Sigmoid colon (tissue), 7 donors: ENCODE measurements around the gene EHD1. TPM values are rescaled to one million over a fixed set of nuclear protein-coding genes. Genes with fewer than 3 reads are reported as not detected.

ENCODE experiments used
- DNase-seq: peaks from one replicate; pipeline ENCODE4 v3.0.0-alpha.2; 2019
- H3K27ac ChIP-seq, 4 donors: fragments of 200-600 bp; sonication (generic); one replicate each; pipeline ENCODE4 v1.5.1; 2016 to 2019; ENCODE audit warnings: mild to moderate bottlenecking in 1 of 4
- H3K27me3 ChIP-seq, 3 donors: fragments of 200-600 bp; sonication (generic); one replicate each; pipeline ENCODE4 v1.5.1; 2019; ENCODE audit warnings: mild to moderate bottlenecking in 1 of 3
- H3K36me3 ChIP-seq, 4 donors: fragments of 200-600 bp; sonication (generic); one replicate each; pipeline ENCODE4 v1.5.1; 2016 to 2019
- H3K4me1 ChIP-seq, 4 donors: fragments of 200-600 bp; sonication (generic); one replicate each; pipeline ENCODE4 v1.5.1; 2017 to 2019
- H3K4me3 ChIP-seq, 4 donors: fragments of 200-600 bp; sonication (generic); one replicate each; pipeline ENCODE4 v1.5.1; 2017 to 2019; ENCODE audit warnings: mild to moderate bottlenecking in 2 of 4, moderate library complexity in 1 of 4
- H3K9me3 ChIP-seq, 4 donors: fragments of 200-600 bp in 3 of 4; sonication (generic) in 3 of 4; one replicate each; pipeline versions ENCODE4 v1.5.1 to v1.6.1; 2013 to 2019
- CTCF ChIP-seq, 4 experiments: fragments of 450-650 bp in 3 of 4; fragments of 200-600 bp in 1 of 4; IDR thresholded peaks; one replicate each; pipeline ENCODE4 v1.5.1; 2016 to 2019; ENCODE audit warnings: antibody characterized with exemption in 4 of 4, mild to moderate bottlenecking in 3 of 4, moderate library complexity in 2 of 4
- EP300 ChIP-seq, 4 donors: sonication (generic); formaldehyde crosslinking; IDR thresholded peaks; one replicate each; pipeline ENCODE4 v1.6.1; 2017; ENCODE audit warnings: antibody characterized with exemption in 4 of 4
- POLR2A ChIP-seq, 2 donors: fragments of 450-650 bp; IDR thresholded peaks; one replicate each; pipeline ENCODE4 v1.6.1; 2016; ENCODE audit warnings: antibody characterized with exemption in 2 of 2, mild to moderate bottlenecking in 2 of 2, moderate library complexity in 2 of 2
- POLR2AphosphoS5 ChIP-seq, 4 donors: sonication (generic); formaldehyde crosslinking; IDR thresholded peaks; one replicate each; pipeline ENCODE4 v1.6.1; 2017; ENCODE audit warnings: antibody characterized with exemption in 4 of 4
- WGBS, 2 donors: extraction: QIAGEN DNeasy Blood & Tissue Kit; methylation state at CpG; one replicate each; pipeline ENCODE4 v1.1.7; 2013; 5-methylcytosine and 5-hydroxymethylcytosine counted together
- intact Hi-C: fragments of 100-400 bp; cut with DNase I; formaldehyde crosslinking; loops from one replicate; pipeline ENCODE4 v1.15.1; 2023
- polyA plus RNA-seq, 3 donors: library from polyadenylated mRNA; stranded (reverse); fragments of 200-250 nt; gene quantifications; one replicate each; pipeline ENCODE4 v1.2.3, GENCODE V29; 2013
- total RNA-seq, 4 donors: library from RNA; depleted of rRNA; stranded (reverse); fragments of >200 nt; gene quantifications; one replicate each; pipeline ENCODE4 v1.1.0, GENCODE V29; 2016
- donor health status: healthy with polysubstance abuse.
- donor health status: Bipolar disorder and iron deficiency.
- donor health status: healthy.

EHD1 gene
- total and polyA plus RNA-seq, 7 donors: 27.0 to 73.1 (median 40.0) TPM

- Histone ChIP-seq H3K36me3 (peaks cover 28 to 41% (median 35%) of the 10 kb centered on the region in 4 donors), H3K4me1 (peaks cover 0 to 31% (median 27%) of the 10 kb centered on the region in 4 donors), H3K27me3 (no peaks in the 10 kb centered on the region), H3K9me3 (no peaks in the 10 kb centered on the region), H3K4me3 (peak overlapping the region in 3 of 4 donors; percentile 65 to 90 (median 85)), H3K27ac (peak overlapping the region in 2 of 4 donors; percentile 79 to 83)
- no peak for DNase-seq
- TF ChIP-seq POLR2A (IDR thresholded peaks at IDR 0.05): no peak
- TF ChIP-seq EP300 (IDR thresholded peaks at IDR 0.05): no peak
- TF ChIP-seq CTCF (IDR thresholded peaks at IDR 0.05): no peak
- no peak for TF ChIP-seq POLR2AphosphoS5 (IDR thresholded peaks at IDR 0.05)
- intact Hi-C loops: no loop called here
- WGBS, 2 donors: 84 to 85% methylated on average over 7 of the region's 7 CpGs
These were observed 37.0 kb upstream of the EHD1 start for GRCh38 chr11:64915376-64915887.

- 96% methylated on average over 17 of the region's 17 CpGs for WGBS, 2 donors
- Histone ChIP-seq H3K4me1 (peaks cover 0 to 31% (median 27%) of the 10 kb centered on the region in 4 donors), H3K27me3 (no peaks in the 10 kb centered on the region), H3K27ac (no peak overlapping the region), H3K4me3 (no peak overlapping the region), H3K36me3 (peaks cover 41 to 54% (median 48%) of the 10 kb centered on the region in 4 donors), H3K9me3 (no peaks in the 10 kb centered on the region)
- DNase-seq: no peak
- TF ChIP-seq EP300 (IDR thresholded peaks at IDR 0.05) (no peak), POLR2AphosphoS5 (IDR thresholded peaks at IDR 0.05) (no peak), CTCF (IDR thresholded peaks at IDR 0.05) (no peak), POLR2A (IDR thresholded peaks at IDR 0.05) (no peak)
- intact Hi-C loops: no loop called here
These were observed 35.7 kb upstream of the EHD1 start for GRCh38 chr11:64914123-64914522.

GRCh38 chr11:64913171-64913727, 34.8 kb upstream of the EHD1 start:
- DNase-seq: no peak
- intact Hi-C loops: no loop called here

GRCh38 chr11:64911689-64912088, 33.3 kb upstream of the EHD1 start:
- Histone ChIP-seq H3K27me3 (no peaks in the 10 kb centered on the region), H3K4me3 (no peak overlapping the region), H3K36me3 (peaks cover 59 to 79% (median 70%) of the 10 kb centered on the region in 4 donors), H3K27ac (no peak overlapping the region), H3K4me1 (peaks cover 0 to 17% (median 16%) of the 10 kb centered on the region in 4 donors), H3K9me3 (no peaks in the 10 kb centered on the region)
- 94 to 96% methylated on average over 9 of the region's 9 CpGs for WGBS, 2 donors
- intact Hi-C loops: no loop called here
- TF ChIP-seq POLR2A (IDR thresholded peaks at IDR 0.05) (no peak), POLR2AphosphoS5 (IDR thresholded peaks at IDR 0.05) (no peak), EP300 (IDR thresholded peaks at IDR 0.05) (no peak), CTCF (IDR thresholded peaks at IDR 0.05) (no peak)
- no peak for DNase-seq

More at GRCh38 chr11:64913171-64913727, 34.8 kb upstream of the EHD1 start:
- Histone ChIP-seq H3K4me1 (peaks cover 0 to 24% (median 22%) of the 10 kb centered on the region in 4 donors), H3K27me3 (no peaks in the 10 kb centered on the region), H3K9me3 (no peaks in the 10 kb centered on the region), H3K36me3 (peaks cover 50 to 63% (median 56%) of the 10 kb centered on the region in 4 donors), H3K27ac (no peak overlapping the region), H3K4me3 (no peak overlapping the region)
- TF ChIP-seq EP300 (IDR thresholded peaks at IDR 0.05) (no peak), CTCF (IDR thresholded peaks at IDR 0.05) (no peak), POLR2AphosphoS5 (IDR thresholded peaks at IDR 0.05) (no peak), POLR2A (IDR thresholded peaks at IDR 0.05) (no peak)
- WGBS, 2 donors: 90 to 93% methylated on average over 18 of the region's 18 CpGs
